ENCODE data around the gene OSBPL5.

GRCh38 chr11:3095712-3096361, 69.3 kb downstream of the OSBPL5 start:
- TF ChIP-seq HDAC2 (IDR thresholded peaks at IDR 0.05) (no peak), POLR2A (IDR thresholded peaks at IDR 0.05; ENCODE audit: low read length) (no peak), E2F6 (IDR thresholded peaks at IDR 0.05; ENCODE audit: borderline replicate concordance, low read depth) (no peak), CTCF (IDR thresholded peaks at IDR 0.05) (no peak), EP300 (IDR thresholded peaks at IDR 0.05) (no peak), CHD2 (IDR thresholded peaks at IDR 0.05; ENCODE audit: low read length, partially characterized antibody) (no peak), CEBPB (IDR thresholded peaks at IDR 0.05) (no peak), CBX8 (IDR thresholded peaks at IDR 0.05) (no peak), HOXA7 (CRISPR knock-in tag; IDR thresholded peaks at IDR 0.05) (no peak)
